Cardiac septum (tissue), 1 donor: ENCODE data around the gene SIGLEC9. TPM values are rescaled to one million over a fixed set of nuclear protein-coding genes. Genes with fewer than 3 reads are reported as not detected.
"Not testable (repeated sequence)": the region's sequence is repeated elsewhere in the genome, so short reads cannot be mapped to it uniquely, and the experiment has no call there.

ENCODE experiments used
- DNase-seq: peaks from one replicate; pipeline ENCODE4 v3.0.0-alpha.2; 2020; ENCODE audit warnings: low spot score
- intact Hi-C: fragments of 100-400 bp; cut with DNase I; formaldehyde crosslinking; loops from one replicate; pipeline ENCODE4 v1.14.0; 2022
- total RNA-seq: library from RNA; stranded (reverse); fragmentation: NEBNext Ultra II Directional; extraction: Animal tissue kit (Norgen Biotek cat#: 25700); gene quantifications from one replicate; pipeline ENCODE4 v1.2.1, GENCODE V29; 2021
- donor health status: DM: no; HTN: no; CAD: no.

Gene SIGLEC9
- total RNA-seq, 1 donor from 2014 or later, result 1.4 TPM

DNA sequence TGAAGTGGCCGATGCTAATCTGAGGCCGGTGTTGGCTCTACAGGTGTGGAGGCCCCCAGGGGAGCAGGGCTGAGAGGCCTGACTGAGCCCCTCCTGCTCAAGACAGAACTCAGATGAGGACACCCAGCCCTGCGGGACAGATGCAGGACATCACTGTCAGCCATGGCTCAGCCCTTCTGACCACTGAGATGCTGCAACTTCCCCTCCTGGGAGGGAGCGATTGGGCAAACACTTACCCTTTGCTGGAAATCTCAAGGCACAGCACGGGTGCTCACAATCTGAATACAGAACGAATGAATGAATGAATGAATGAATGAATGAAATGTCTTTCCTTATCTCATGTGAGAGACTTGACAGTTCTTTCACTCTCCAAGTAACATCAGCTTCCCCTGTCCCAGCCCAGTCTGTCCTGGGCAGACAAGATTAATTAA, 13.9 kb downstream of the SIGLEC9 start:
- peak; percentile 91 for DNase-seq
- intact Hi-C loops, result no loop called here

DNA sequence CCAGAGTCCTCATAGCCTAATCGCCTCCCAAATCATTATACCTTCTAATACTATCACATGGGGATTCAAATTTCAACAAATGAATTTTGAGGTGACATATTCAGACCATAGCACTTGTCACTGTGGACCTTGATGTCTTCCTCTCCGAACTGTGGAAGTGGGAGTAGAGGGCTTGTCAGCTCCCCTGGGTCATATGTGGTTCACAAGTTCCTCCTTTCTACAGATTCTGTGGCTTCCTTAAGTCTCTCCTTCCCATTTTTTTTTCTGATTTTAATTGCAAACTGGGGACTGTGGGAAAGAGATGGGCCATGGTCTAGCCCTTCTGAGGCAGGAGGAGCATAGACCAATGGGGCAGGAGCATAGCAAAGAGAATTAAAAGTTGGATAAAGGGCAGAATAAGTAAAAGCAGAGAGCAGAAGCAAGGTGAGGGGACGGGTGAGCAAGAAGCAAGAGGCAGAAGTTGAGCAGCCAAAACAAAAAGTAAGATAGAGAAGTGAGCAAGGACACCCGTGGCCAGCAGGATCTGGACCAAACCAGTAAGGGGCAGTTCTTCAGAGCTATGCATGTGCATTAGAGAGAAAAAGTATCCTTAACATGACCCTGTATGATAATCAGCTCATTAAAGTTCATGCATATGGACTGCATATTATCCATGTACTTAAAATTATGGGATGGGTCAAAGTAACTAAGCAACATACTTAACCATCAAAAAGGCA, 14.8 kb downstream of the SIGLEC9 start:
- DNase-seq, result no peak
- intact Hi-C loops, result no loop called here

DNA sequence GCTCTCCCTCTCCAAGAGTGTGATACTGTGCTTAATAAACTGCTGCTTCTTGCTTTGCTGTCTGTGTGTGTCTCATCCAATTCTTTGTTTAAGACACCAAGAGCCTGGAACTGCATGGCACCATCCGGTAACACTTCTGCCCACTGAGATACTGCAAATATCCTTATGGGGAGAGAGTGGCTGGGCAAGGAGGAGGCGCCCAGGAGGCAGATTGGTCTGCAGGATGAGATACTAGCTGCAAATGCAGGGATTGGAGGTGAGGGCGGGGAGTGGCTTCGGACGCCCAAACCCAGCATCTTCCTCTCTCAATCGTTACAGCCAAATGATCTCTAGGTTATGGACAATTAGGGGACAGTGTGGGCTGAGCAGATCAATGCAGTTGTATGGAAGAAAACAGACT, 15.7 kb downstream of the SIGLEC9 start:
- DNase-seq, result no peak
- intact Hi-C loops, result no loop called here

DNA sequence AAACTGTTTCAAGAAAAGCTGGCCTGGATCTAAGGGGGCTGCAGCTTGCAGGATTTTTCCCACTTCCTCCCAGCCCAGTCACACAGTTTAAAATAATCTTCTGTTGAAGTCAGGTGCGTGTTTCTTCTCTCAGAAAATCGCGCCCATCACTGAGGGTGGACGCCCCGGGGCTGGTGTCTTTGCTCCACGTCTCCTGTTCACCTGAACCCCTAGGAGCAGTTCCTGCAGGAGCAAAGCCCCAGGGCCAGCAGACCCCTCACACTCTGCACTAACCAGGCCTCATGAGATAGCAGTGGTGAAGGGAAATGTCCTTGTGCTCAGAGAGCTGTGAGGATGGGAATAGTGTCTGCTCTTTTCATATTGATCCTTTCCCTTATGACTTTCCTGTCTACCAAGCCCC, 16.5 kb downstream of the SIGLEC9 start:
- intact Hi-C loops, result no loop called here
- DNase-seq, result no peak

DNA sequence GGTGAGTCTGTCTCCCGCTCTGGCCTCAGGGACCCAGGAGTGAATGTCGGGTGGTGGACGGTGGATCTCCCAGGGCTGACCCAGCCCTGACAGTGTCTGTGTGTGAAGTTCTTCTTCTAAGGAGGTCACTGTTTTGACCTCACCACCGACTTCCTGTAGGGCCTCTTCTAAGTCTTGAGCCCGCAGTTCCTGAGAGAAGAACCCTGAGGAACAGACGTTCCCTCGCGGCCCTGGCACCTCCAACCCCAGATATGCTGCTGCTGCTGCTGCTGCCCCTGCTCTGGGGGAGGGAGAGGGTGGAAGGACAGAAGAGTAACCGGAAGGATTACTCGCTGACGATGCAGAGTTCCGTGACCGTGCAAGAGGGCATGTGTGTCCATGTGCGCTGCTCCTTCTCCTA, 17.4 kb downstream of the SIGLEC9 start, which contains the start of gene SIGLEC7:
SIGLEC7 (plus strand) TSS at position 183 of the 400 bp plus-strand sequence; CDS start at position 252, 69 bp downstream.
- no peak for DNase-seq
- intact Hi-C loops, result no loop called here

DNA sequence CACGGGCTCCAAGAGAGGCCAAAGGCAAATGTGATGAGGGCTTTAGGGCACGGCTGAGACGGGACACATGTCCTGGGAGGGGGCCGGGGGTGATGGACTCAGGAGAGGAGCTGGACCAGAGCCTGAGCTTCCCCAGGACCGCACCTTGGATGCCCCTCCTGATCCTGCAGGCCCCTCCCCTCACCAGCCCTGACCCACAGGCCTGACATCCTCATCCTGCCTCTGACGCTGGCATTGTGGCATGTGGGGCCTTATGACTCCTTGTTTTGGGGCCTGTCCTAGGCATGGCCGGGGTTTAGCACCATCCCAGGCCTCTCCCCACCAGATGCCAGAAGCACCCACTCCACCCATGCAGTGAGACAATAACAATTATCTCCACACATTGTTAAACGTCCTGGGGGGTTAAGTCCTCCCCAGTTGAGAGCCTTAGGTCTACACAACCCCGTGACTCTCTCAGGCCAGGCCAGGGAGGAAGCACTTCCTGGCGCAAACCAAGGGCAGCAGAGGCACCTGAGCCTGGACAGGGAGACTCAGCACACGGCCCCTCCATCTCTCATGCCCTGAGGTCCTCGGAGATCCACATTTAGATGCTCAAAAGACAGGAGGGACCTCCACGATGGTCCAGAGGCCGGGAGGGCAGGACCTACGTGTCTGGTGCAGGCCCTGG, 18.2 kb downstream of the SIGLEC9 start:
- intact Hi-C loops, result not testable (repeated sequence)

DNA sequence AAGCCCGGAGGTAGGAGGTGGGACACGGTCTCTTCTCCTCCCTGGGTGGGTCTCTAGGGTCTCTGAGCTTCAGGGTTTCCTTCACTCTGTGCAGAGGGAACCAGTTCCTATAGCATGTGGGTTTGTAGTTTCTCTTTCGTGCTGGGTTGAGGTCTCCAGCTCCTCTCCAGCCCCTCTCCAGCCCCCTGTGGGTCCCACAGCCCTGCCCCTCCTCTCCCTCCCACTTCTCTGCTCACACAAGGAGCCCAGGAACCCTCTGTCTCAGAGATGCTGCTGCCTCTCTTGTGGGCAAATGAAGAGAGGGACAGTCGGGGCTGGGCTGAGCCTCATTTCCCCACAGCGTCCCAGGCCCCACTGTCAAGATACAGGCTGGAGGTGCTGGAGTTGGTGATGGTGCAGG, 18.8 kb downstream of the SIGLEC9 start:
- no peak for DNase-seq
- intact Hi-C loops, result no loop called here

More for the DNA sequence above, 18.2 kb downstream of the SIGLEC9 start:
- not testable (repeated sequence) for DNase-seq

DNA sequence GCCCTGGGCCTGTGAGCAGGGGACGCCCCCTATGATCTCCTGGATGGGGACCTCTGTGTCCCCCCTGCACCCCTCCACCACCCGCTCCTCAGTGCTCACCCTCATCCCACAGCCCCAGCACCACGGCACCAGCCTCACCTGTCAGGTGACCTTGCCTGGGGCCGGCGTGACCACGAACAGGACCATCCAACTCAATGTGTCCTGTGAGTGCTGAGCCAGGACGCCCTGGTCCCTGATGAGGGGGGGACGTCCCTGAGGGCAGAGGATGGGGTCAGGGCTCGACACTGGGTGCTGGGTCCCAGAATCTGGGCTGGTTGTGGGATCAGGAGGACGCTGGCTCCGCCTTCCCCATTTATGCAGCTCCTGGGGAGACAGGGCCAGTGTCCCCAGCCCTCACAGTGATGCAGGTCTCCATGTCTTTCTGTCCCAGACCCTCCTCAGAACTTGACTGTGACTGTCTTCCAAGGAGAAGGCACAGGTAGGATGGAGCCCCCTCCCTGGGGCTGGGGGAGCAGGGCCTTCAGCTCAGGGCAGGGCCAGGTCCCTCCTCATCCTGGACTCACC, 19.9 kb downstream of the SIGLEC9 start:
- intact Hi-C loops, result no loop called here

DNA sequence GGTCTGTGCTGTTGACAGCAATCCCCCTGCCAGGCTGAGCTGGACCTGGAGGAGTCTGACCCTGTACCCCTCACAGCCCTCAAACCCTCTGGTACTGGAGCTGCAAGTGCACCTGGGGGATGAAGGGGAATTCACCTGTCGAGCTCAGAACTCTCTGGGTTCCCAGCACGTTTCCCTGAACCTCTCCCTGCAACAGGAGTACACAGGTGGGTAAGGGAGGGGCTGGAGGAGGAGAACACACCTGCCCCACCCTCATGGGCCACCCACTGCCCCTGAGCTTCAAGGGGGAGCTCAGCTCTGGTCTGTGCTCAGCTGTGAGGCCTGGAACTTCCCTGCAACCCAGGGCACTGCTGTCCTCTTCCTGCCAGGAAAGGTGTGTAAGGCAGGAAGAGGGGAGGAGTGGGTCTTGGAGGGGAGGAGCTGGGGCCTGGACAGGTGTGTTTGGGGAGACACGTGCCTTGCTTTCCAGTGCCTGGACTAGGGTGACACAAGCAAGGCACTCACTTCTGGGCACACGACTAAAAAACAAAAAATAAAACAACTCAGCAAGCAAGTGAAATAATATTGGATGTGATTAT, 21.3 kb downstream of the SIGLEC9 start:
- no peak for DNase-seq
- intact Hi-C loops, result no loop called here

More for the DNA sequence above, 19.9 kb downstream of the SIGLEC9 start:
- no peak for DNase-seq

DNA sequence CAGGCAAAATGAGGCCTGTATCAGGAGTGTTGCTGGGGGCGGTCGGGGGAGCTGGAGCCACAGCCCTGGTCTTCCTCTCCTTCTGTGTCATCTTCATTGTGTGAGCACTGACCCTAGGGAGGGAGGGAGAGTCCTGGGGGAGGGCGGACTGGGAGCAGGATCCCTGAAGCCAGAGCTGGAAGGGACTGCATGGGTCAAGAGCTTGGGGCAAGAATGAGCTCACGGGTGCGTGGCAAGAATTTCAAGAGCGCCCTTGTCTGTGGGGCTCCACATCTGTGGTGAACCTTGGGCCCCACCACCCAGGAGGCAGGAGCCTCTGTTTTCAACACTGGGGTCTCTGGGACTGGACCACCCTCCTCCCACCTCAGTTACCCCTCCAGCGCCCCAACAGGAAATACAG, 22.0 kb downstream of the SIGLEC9 start:
- no peak for DNase-seq
- intact Hi-C loops, result no loop called here

DNA sequence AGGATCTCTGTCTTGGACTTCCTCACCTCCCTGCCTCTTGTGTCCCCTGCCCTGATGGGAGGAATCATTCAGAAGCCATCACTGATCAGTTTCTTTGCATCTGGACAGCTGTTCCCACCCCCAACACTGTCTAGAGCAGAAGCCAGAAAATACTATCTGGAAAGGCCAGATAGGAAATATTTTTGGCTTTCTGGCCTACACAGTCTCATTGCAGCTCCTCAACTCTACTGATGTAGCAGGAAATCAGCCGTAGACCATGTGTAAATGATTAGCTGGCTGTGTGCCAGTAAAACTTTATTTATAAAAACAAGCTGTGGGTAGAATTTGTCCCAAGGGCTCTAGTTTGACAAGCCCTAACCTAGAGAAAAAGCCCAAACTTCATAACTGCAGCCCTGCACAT, 23.0 kb downstream of the SIGLEC9 start:
- intact Hi-C loops, result no loop called here
- DNase-seq, result no peak

DNA sequence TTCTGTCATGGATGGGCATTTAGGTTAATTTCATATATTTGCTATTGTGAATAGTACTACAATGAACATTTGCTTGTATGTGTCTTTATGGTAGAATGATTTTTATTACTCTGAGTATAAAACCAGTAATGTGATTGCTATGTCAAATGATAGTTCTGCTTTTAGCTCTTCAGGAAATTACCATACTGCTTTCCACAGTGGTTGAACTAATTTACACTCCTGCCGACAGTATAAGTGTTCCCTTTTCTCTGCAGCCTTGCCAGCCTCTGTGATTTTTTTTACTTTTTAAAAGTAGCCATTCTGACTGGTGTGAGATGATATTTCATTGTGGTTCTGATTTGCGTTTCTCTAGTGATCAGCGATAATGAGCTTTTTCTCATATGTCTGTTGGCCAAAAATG, 23.9 kb downstream of the SIGLEC9 start:
- DNase-seq, result no peak
- intact Hi-C loops, result no loop called here

DNA sequence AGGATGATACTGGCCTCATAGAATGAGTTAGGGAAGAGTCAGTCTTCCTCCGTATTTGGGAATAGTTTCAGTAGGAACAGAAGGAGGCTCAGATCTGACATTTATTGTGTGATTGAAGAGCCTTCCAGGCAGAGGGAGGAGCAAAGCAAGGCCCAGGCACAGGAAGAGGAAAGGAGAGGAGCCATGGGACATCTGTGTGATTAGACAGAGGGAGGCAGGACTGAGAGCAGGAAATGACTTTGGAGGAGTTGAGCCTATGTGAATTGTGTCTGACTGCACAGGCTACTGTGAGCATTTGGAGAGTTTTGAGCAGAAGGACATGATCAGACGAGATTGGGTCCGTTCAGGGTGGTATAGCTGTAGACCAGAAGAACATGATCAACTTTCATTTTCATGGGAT, 25.9 kb downstream of the SIGLEC9 start:
- no peak for DNase-seq
- intact Hi-C loops, result no loop called here

DNA sequence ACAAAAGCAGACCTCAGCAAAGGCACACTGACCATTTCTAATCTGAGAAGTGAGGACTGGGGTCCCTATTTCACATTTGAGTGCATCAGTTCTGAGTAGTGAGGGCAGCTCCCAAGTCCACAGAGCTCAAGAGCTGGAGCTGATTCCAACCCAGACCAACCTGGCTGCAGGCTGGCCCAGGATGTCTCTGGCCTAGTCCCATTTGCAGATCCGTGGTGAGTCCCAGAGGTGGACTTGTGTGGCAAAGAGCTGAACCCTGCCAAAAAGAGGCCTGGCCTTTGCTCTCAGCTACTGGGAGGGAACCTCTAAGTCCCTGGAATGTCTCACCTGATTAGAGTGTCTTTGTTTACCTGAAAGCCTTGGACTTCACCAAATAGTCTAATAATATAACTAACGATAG, 32.0 kb downstream of the SIGLEC9 start:
- intact Hi-C loops, result loop anchor here (5.0 kb wide), 1 partner anchor 134 kb away; no protein-coding TSS in a partner anchor
- no peak for DNase-seq

DNA sequence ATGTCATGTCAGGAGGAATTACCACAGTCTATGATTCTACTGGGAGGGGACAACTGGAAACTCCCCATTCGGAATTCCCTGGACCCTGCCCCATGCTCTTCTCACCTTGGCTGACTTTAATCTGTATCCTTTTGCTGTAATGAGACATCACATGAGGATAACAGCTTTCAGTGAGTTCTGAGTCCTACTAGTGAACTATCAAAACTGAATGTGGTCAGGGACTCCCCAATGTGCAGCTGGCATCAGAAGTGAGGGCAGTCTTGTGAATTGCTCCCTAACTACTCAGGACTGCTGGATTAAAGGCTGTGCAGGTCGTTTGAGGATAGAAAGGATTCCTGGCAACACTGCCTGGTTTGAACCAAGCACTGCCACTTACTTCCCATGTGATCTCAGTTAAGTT, 32.6 kb downstream of the SIGLEC9 start:
- intact Hi-C loops, result loop anchor here (5.0 kb wide), 1 partner anchor 135 kb away; no protein-coding TSS in a partner anchor

DNA sequence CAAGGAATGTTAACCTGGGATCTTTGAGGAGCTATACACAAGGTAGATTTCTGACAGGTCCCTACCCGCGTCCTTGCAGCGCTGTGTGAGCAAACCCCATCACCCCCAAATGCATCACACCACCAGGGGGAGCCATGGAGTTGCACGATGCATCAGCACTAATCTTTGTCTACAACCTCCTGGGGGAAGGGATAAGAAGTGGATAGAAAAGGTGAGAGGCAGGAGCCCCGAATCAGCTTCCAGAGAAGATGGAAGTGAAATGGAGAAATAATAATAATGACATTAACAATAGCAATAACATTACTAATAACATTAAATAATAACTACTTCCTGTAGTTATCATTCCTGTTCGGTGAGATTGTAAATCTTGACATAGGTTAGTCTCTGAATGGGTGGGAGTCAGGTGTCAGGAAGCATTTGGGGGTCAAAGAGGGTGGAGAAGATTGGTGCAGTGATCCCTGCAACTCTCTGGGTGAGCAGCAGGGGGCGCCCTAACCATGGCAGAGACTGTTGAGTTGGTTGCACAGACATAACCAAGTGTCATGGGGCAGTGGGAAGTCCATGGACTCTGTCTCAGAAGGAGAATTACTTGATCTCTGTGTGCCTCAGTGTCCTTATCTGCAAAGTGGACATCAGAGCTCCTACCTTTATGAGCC, 33.9 kb downstream of the SIGLEC9 start:
- intact Hi-C loops, result loop anchor here (5.0 kb wide), 1 partner anchor 136 kb away; no protein-coding TSS in a partner anchor
- peak; percentile 87 for DNase-seq

More for the DNA sequence above, 32.6 kb downstream of the SIGLEC9 start:
- no peak for DNase-seq

DNA sequence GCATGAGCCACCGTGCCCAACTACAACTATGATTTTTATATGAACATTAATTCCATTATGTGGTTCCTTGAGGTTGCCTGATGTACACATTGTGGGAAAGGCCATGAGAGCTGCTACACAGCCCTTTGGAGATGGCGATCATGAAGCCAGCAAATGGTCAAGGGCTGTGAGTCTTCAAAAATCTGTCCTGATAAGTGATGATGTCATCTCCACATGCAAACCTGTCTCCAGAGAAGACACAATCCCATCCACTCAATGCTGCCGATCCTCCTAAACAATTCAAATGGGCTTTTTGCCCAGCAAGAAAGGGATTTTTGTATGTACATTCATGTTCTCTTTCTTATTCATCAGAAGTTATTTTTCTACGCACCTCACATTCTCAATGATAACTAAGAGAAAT, 35.0 kb downstream of the SIGLEC9 start:
- DNase-seq, result no peak
- intact Hi-C loops, result loop anchor here (5.0 kb wide), 1 partner anchor 137 kb away; no protein-coding TSS in a partner anchor

DNA sequence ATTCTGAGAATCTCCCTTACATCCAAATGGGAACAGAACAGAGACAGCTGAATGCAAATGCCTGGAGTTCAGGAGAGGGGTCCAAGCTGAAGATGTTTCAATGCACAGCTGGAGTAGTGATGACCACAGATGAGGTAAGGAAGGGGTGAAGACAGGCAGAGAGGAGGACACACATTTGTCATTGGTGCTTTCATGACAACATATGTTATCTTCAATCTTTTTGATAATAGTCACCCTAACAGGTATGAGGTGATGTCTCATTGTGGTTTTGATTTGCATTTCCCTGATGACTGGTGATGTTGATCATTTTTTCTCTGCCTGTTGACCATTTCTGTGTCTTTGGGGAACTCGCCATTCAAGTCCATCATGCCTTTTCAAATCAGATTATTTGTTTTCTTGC, 36.6 kb downstream of the SIGLEC9 start:
- DNase-seq, result no peak
- intact Hi-C loops, result no loop called here

DNA sequence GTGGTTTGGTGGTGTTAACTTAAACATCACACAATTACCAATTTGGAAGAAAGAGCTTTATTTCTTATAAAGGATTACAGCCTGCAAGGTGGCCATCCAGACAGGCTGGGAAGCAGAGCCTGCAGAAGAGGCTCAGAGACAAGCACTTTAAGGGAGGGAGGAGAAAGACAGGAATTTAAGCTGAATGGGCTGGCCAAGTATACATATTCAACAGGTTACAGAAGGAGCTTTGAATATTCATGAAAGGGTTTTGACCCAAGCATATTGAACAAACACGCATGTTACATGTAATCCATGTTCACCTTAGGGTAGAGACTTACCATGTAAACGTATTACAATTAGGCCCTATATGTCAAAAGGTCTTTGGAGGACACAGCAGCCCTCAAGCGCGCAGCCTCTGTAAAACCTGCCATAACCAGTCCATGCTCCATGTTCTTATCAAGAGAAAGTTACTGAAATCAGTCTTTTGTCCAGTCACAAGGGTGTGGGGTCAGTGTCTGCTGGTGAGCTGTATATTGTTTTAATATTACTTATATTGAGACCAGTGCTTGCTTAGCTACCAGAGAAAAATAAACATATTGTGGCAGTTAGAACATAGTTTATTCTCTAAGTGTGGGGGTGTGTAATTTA, 37.3 kb downstream of the SIGLEC9 start:
- no peak for DNase-seq
- intact Hi-C loops, result no loop called here
